Smooth muscle cell (in vitro differentiated cells): ENCODE measurements around the gene PFN2. TPM values are rescaled to one million over a fixed set of nuclear protein-coding genes. Genes with fewer than 3 reads are reported as not detected.

Experiments used
- DNase-seq: peaks from one replicate; lab custom pipeline; 2025; ENCODE audit not compliant: unreplicated experiment; lab: John Stamatoyannopoulos, UW
- H2AFZ ChIP-seq: fragments of 200-600 bp; sonication (generic); 2 replicates; pipeline ENCODE4 v1.6.0; 2016; ENCODE audit warnings: antibody characterized with exemption, low read depth, mild to moderate bottlenecking
- H3F3A ChIP-seq: fragments of 200-600 bp; sonication (generic); 2 replicates; pipeline ENCODE4 v1.6.0; 2017; ENCODE audit warnings: antibody characterized with exemption, low read depth
- H3K27ac ChIP-seq: fragments of 200-600 bp; sonication (generic); 2 replicates; pipeline ENCODE4 v1.5.1; 2016; ENCODE audit warnings: low read depth, mild to moderate bottlenecking
- H3K27me3 ChIP-seq: fragments of 200-600 bp; sonication (generic); 2 replicates; pipeline ENCODE4 v1.6.1; 2016; ENCODE audit warnings: low read depth, mild to moderate bottlenecking
- H3K36me3 ChIP-seq: fragments of 200-600 bp; sonication (generic); 2 replicates; pipeline ENCODE4 v1.5.1; 2016; ENCODE audit warnings: low read depth
- H3K4me1 ChIP-seq: fragments of 200-600 bp; sonication (generic); 2 replicates; pipeline ENCODE4 v1.5.1; 2016; ENCODE audit warnings: low read depth
- H3K4me2 ChIP-seq: fragments of 200-600 bp; sonication (generic); 2 replicates; pipeline ENCODE4 v1.6.0; 2016; ENCODE audit warnings: mild to moderate bottlenecking
- H3K4me3 ChIP-seq: fragments of 200-600 bp; sonication (generic); 2 replicates; pipeline ENCODE4 v1.5.1; 2016; ENCODE audit warnings: mild to moderate bottlenecking
- H3K79me2 ChIP-seq: fragments of 200-600 bp; sonication (generic); 2 replicates; pipeline ENCODE4 v1.6.0; 2016; ENCODE audit warnings: low read depth, mild to moderate bottlenecking
- H3K9ac ChIP-seq: fragments of 200-600 bp; sonication (generic); 2 replicates; pipeline ENCODE4 v1.6.0; 2016; ENCODE audit warnings: low read depth
- H3K9me3 ChIP-seq: fragments of 200-600 bp; sonication (generic); replicated peaks from 2 replicates; pipeline ENCODE4 v1.5.1; 2016; ENCODE audit warnings: low read depth
- H4K20me1 ChIP-seq: fragments of 200-600 bp; sonication (generic); 2 replicates; pipeline ENCODE4 v1.6.0; 2016; ENCODE audit warnings: low read depth
- CTCF ChIP-seq: fragments of 200-600 bp; sonication (generic); IDR thresholded peaks from 2 replicates; pipeline ENCODE4 v1.5.1; 2017; ENCODE audit warnings: borderline replicate concordance, mild to moderate bottlenecking, antibody characterized with exemption; ENCODE audit not compliant: insufficient read depth, poor library complexity, severe bottlenecking
- WGBS: methylation state at CpG from one replicate; pipeline ENCODE4 v1.1.7; 2016; ENCODE audit warnings: low lambda C conversion rate; 5-methylcytosine and 5-hydroxymethylcytosine counted together
- polyA plus RNA-seq: library from polyadenylated mRNA; unstranded; fragments of >200 nt; fragmentation: Nextera tagmentation; extraction: Ambion mirVana; gene quantifications from 2 replicates; pipeline ENCODE4 v1.2.1, GENCODE V29; 2016
- total RNA-seq: library from RNA; depleted of rRNA; stranded (reverse); fragments of >200 nt; gene quantifications from 2 replicates; pipeline ENCODE4 v1.2.3, GENCODE V29; 2014

PFN2 gene
- total and polyA plus RNA-seq, 2 experiments from 2014 or later: 209 to 265 TPM

- Histone ChIP-seq H3K27ac (no peak overlapping the region), H3K79me2 (peaks cover 3% of the 10 kb centered on the region), H3K4me2 (no peak overlapping the region), H3K9ac (no peak overlapping the region), H3K27me3 (no peaks in the 10 kb centered on the region), H4K20me1 (no peaks in the 10 kb centered on the region), H3K4me3 (no peak overlapping the region), H3K36me3 (no peaks in the 10 kb centered on the region), H3F3A (no peaks in the 10 kb centered on the region), H3K9me3 (no peaks in the 10 kb centered on the region), H2AFZ (no peak overlapping the region), H3K4me1 (peaks cover 13% of the 10 kb centered on the region)
- DNase-seq: no peak
- TF ChIP-seq CTCF: no peak
Measured at GRCh38 chr3:149975919-149976318, 5.2 kb upstream of the PFN2 start.

GRCh38 chr3:149971403-149972075 lies 844 bp upstream of the PFN2 start:
- peaks cover 4% of the 10 kb centered on the region for H3F3A ChIP-seq
- peak overlapping the region; percentile 83 for H2AFZ ChIP-seq
- H3K9me3 ChIP-seq: no peaks in the 10 kb centered on the region
- no peaks in the 10 kb centered on the region for H3K27me3 ChIP-seq
- H3K79me2 ChIP-seq: peaks cover 41% of the 10 kb centered on the region
- peak overlapping the region; percentile 78 for H3K9ac ChIP-seq
- peak overlapping the region; percentile 91 for H3K27ac ChIP-seq
- WGBS: under 1% methylated on average over 42 of the region's 42 CpGs
- peak overlapping the region; percentile 94 for H3K4me2 ChIP-seq
- peak overlapping the region; percentile 78 for H3K4me3 ChIP-seq
- H3K4me1 ChIP-seq: peaks cover 35% of the 10 kb centered on the region
- peaks cover 23% of the 10 kb centered on the region for H4K20me1 ChIP-seq
- H3K36me3 ChIP-seq: no peaks in the 10 kb centered on the region
- TF ChIP-seq CTCF: no peak
- DNase-seq: peak; percentile 55

- Histone ChIP-seq H3K9me3 (no peaks in the 10 kb centered on the region), H3F3A (peaks cover 4% of the 10 kb centered on the region), H2AFZ (peak overlapping the region; percentile 75), H3K27ac (peak overlapping the region; percentile 91), H3K36me3 (no peaks in the 10 kb centered on the region), H3K79me2 (peaks cover 55% of the 10 kb centered on the region), H4K20me1 (peaks cover 37% of the 10 kb centered on the region), H3K4me3 (peak overlapping the region; percentile 78), H3K4me1 (peaks cover 39% of the 10 kb centered on the region), H3K9ac (peak overlapping the region; percentile 88), H3K4me2 (peak overlapping the region; percentile 94), H3K27me3 (no peaks in the 10 kb centered on the region)
- no peak for TF ChIP-seq CTCF
- peak; percentile 62 for DNase-seq
- under 1% methylated on average over 46 of the region's 73 CpGs for WGBS
Measured at GRCh38 chr3:149969940-149970715, 567 bp downstream of the PFN2 start.
